Measurements from ENCODE around the gene FBN3. TPM values are rescaled to one million over a fixed set of nuclear protein-coding genes. Genes with fewer than 3 reads are reported as not detected.
"Not testable (repeated sequence)": the region's sequence is repeated elsewhere in the genome, so short reads cannot be mapped to it uniquely, and the experiment has no call there.

Gene FBN3
- polyA plus RNA-seq, 1 experiment = not detected

DNA sequence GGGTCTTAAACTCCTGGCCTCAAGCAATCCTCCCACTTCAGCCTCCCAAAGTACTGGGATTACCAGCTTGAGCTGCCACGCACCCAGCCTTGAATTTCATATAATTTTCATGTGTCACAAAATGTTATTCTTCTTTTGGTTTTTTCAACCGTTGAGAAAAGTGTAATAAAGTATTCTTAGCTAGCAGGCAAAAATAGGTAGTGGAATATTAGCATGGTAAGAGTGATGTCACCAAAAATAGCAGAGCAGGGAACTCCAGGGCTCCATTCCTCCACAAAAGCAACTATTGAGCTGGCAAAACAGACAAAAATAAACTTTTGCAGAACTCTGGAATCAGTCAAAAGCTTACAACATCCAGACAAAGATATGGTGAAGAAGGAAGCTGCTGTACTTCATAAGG, 43.9 kb downstream of the FBN3 start:
- Histone ChIP-seq H3K36me3 (ENCODE audit: control insufficient read depth, insufficient read depth, low read length) (no peaks in the 10 kb centered on the region), H3K4me3 (ENCODE audit: low read depth, low read length) (no peak overlapping the region), H3K27me3 (ENCODE audit: control insufficient read depth, insufficient read depth, low read length) (no peaks in the 10 kb centered on the region)
- TF ChIP-seq, protein P1, sequence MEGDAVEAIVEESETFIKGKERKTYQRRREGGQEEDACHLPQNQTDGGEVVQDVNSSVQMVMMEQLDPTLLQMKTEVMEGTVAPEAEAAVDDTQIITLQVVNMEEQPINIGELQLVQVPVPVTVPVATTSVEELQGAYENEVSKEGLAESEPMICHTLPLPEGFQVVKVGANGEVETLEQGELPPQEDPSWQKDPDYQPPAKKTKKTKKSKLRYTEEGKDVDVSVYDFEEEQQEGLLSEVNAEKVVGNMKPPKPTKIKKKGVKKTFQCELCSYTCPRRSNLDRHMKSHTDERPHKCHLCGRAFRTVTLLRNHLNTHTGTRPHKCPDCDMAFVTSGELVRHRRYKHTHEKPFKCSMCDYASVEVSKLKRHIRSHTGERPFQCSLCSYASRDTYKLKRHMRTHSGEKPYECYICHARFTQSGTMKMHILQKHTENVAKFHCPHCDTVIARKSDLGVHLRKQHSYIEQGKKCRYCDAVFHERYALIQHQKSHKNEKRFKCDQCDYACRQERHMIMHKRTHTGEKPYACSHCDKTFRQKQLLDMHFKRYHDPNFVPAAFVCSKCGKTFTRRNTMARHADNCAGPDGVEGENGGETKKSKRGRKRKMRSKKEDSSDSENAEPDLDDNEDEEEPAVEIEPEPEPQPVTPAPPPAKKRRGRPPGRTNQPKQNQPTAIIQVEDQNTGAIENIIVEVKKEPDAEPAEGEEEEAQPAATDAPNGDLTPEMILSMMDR (IDR thresholded peaks at IDR 0.05; ENCODE audit: insufficient read depth, low read depth, low read length) = no peak
- no peak for DNase-seq (ENCODE audit: low read depth)
- POLR2A ChIA-PET = no interaction called here
- CTCF ChIA-PET = no interaction called here

DNA sequence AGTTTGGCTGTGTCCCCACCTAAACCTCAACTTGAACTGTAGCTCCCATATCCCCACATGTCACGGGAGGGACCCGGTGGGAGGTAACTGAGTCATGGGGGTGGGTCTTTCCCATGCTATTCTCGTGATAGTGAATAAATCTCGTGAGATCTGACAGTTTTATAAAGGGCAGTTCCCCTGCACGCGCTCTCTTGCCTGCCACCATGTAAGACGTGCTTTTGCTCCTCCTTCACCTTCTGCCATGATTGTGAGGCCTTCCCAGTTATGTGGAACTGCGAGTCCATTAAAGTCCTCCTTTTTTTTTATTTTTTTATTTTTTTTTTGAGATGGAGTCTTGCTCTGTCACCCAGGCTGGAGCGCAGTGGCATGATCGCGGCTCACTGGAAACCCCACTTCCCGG, 47.5 kb downstream of the FBN3 start:
- H3K36me3 ChIP-seq (ENCODE audit: control insufficient read depth, insufficient read depth, low read length); DNase-seq (ENCODE audit: low read depth); H3K4me3 ChIP-seq (ENCODE audit: low read depth, low read length); H3K27me3 ChIP-seq (ENCODE audit: control insufficient read depth, insufficient read depth, low read length); CTCF ChIA-PET; POLR2A ChIA-PET: not testable (repeated sequence)

DNA sequence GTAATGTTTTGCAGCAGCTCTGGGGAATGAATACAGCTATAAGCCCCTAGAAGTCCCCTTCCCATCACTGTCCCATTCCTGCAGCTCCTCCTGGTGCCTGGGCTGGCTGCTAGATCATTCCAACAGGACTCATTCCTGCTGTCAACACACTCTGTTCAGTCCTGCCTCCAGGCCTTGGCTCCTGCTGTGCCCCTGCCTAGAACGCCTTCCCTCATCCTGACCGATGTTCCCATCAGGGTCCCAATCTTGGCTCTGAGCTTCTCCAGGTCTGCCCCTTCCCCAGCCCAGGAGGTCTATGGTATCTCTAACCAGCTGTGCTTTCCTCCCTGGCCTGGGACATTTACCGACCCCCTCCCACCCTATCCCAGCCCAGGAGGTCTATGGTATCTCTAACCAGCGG, 48.1 kb downstream of the FBN3 start:
- H3K4me3 ChIP-seq (ENCODE audit: low read depth, low read length) = no peak overlapping the region
- POLR2A ChIA-PET = no interaction called here
- DNase-seq (ENCODE audit: low read depth) = no peak
- no peaks in the 10 kb centered on the region for H3K36me3 ChIP-seq (ENCODE audit: control insufficient read depth, insufficient read depth, low read length)
- TF ChIP-seq, protein P1 (IDR thresholded peaks at IDR 0.05; ENCODE audit: insufficient read depth, low read depth, low read length) = no peak
- H3K27me3 ChIP-seq (ENCODE audit: control insufficient read depth, insufficient read depth, low read length) = no peaks in the 10 kb centered on the region
- CTCF ChIA-PET = no interaction called here

DNA sequence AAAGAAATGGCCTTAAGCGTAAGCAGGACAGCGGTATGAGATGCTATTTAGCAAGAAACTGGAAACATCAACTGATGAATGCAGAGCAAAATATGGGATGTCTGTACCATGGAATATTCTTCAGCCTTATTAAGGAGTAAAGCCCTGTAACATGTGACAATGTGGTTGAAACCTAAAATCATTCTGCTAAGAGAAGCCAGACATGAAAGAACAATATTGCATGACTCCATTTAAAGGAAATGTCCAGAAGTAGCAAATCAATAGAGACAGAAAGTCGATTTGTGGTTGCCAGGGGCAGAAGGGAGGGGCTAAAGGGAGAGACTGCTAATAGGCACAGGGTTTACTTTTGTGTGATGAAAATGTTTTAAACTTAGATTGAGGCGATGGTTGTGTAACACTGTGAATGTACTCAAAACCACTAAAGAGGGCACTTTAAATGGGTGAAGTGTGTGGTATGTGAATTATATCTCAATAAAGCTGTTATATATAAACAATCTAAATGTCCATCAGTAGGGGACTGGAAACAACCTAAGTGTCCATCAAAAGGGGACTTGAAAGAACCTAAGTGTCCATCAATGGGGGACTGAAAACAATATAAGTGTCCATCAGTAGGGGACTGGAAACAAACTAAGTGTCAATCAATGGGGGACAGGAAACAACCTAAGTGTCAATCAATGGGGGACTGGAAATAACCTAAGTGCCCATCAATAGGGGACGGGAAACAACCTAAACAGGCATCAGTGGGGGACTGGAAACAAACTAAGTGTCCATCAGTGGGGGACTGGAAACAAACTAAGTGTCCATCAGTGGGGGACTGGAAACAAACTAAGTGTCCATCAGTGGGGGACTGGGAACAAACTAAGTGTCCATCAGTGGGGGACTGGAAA, 51.5 kb downstream of the FBN3 start:
- no peak overlapping the region for H3K4me3 ChIP-seq (ENCODE audit: low read depth, low read length)
- TF ChIP-seq, protein P1 (IDR thresholded peaks at IDR 0.05; ENCODE audit: insufficient read depth, low read depth, low read length) = no peak
- H3K27me3 ChIP-seq (ENCODE audit: control insufficient read depth, insufficient read depth, low read length) = no peaks in the 10 kb centered on the region
- ChIA-PET POLR2A (no interaction called here), CTCF (no interaction called here)
- no peak for DNase-seq (ENCODE audit: low read depth)
- H3K36me3 ChIP-seq (ENCODE audit: control insufficient read depth, insufficient read depth, low read length) = no peaks in the 10 kb centered on the region

DNA sequence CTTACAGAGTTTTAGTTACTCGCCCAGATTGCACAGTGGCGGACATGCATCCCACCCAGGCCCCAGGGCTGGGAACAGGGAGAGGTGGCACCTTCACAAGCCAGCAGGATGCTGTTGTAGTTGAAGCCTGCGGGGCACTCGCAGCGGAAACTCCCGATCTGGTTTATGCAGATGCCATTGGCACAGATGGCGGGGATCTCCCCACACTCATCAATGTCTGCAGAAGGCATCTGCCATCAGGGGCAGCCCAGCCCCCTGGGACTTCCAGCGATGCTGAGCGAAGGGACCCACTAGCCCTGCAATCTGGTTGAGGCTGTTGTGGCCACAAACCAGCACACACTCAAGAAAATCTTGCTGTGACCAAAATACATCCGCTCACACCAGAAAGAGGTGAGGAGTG, 52.2 kb downstream of the FBN3 start:
- TF ChIP-seq, protein P1 (IDR thresholded peaks at IDR 0.05; ENCODE audit: insufficient read depth, low read depth, low read length) = no peak
- Histone ChIP-seq H3K36me3 (ENCODE audit: control insufficient read depth, insufficient read depth, low read length) (no peaks in the 10 kb centered on the region), H3K4me3 (ENCODE audit: low read depth, low read length) (no peak overlapping the region), H3K27me3 (ENCODE audit: control insufficient read depth, insufficient read depth, low read length) (no peaks in the 10 kb centered on the region)
- ChIA-PET CTCF (no interaction called here), POLR2A (no interaction called here)
- no peak for DNase-seq (ENCODE audit: low read depth)

DNA sequence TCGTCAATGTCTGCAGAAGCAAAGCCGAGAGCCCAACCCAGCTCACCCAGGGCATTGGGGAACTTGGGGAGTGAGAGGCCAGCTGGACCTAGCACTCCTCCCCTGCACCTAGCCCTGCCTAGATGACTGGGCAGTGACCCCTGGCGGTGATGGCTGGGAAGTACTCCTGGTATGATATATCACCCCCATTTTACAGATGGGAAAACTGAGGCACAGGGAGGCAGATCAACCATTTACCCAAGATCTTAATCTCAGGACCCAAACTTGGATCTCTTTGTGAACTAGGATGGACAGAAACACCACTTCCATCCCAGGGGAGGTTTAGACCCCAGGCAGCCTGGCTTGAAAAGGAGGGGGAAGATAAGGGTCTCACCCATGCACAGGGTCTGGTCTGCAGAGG, 53.3 kb downstream of the FBN3 start:
- CTCF ChIA-PET = interaction anchor here (0.8 kb wide), 1 partner anchor 14 kb away, joined by 3 read pairs; no protein-coding TSS in a partner anchor
- DNase-seq (ENCODE audit: low read depth) = no peak
- POLR2A ChIA-PET = no interaction called here
- no peaks in the 10 kb centered on the region for H3K27me3 ChIP-seq (ENCODE audit: control insufficient read depth, insufficient read depth, low read length)
- no peaks in the 10 kb centered on the region for H3K36me3 ChIP-seq (ENCODE audit: control insufficient read depth, insufficient read depth, low read length)
- H3K4me3 ChIP-seq (ENCODE audit: low read depth, low read length) = no peak overlapping the region
- TF ChIP-seq, protein P1 (IDR thresholded peaks at IDR 0.05; ENCODE audit: insufficient read depth, low read depth, low read length) = no peak

All from BJ (cell line).